GM18858 (cell line): ENCODE results near the gene NR1H4.
"Not testable (repeated sequence)": the region's sequence is repeated elsewhere in the genome, so short reads cannot be mapped to it uniquely, and the experiment has no call there.

Experiments
- ATAC-seq: cut with Tn5 transposase; IDR thresholded peaks from one replicate; pipeline ENCODE4 v1.9.1; 2021; ENCODE audit not compliant: unreplicated experiment

NR1H4 gene

GRCh38 chr12:100468126-100468525, 5.5 kb upstream of the NR1H4 start:
- ATAC-seq, result no peak

GRCh38 chr12:100472325-100472724, 1.3 kb upstream of the NR1H4 start:
- ATAC-seq, result no peak

GRCh38 chr12:100473050-100473715, 483 bp upstream of the NR1H4 start:
- no peak for ATAC-seq

GRCh38 chr12:100474617-100475016, 951 bp downstream of the NR1H4 start:
- ATAC-seq, result no peak

- ATAC-seq, result no peak
Measured at GRCh38 chr12:100476013-100476751, 2.5 kb downstream of the NR1H4 start.

GRCh38 chr12:100481021-100481420, 7.4 kb downstream of the NR1H4 start:
- no peak for ATAC-seq

GRCh38 chr12:100484183-100484886, 10.7 kb downstream of the NR1H4 start:
- no peak for ATAC-seq

- no peak for ATAC-seq
Measured at GRCh38 chr12:100484891-100485471, 11.3 kb downstream of the NR1H4 start.

- ATAC-seq, result no peak
Measured at GRCh38 chr12:100485983-100486382, 12.3 kb downstream of the NR1H4 start.

- ATAC-seq, result no peak
Measured at GRCh38 chr12:100489251-100489820, 15.7 kb downstream of the NR1H4 start.

GRCh38 chr12:100490056-100490455, 16.4 kb downstream of the NR1H4 start:
- no peak for ATAC-seq

GRCh38 chr12:100491104-100491503, 17.4 kb downstream of the NR1H4 start:
- no peak for ATAC-seq

- no peak for ATAC-seq
Measured at GRCh38 chr12:100493396-100494012, 19.8 kb downstream of the NR1H4 start.

- ATAC-seq, result no peak
Measured at GRCh38 chr12:100494026-100494425, 20.4 kb downstream of the NR1H4 start.

- no peak for ATAC-seq
Measured at GRCh38 chr12:100494538-100494937, 20.9 kb downstream of the NR1H4 start.

- ATAC-seq, result no peak
Measured at GRCh38 chr12:100497105-100497795, 23.6 kb downstream of the NR1H4 start.

GRCh38 chr12:100498141-100498540, 24.5 kb downstream of the NR1H4 start:
- ATAC-seq, result no peak

GRCh38 chr12:100499416-100499815, 25.8 kb downstream of the NR1H4 start:
- no peak for ATAC-seq

GRCh38 chr12:100502718-100503117, 29.1 kb downstream of the NR1H4 start:
- ATAC-seq, result not testable (repeated sequence)

- ATAC-seq, result no peak
Measured at GRCh38 chr12:100503228-100503628, 29.6 kb downstream of the NR1H4 start.
